NCI-H1092 treated with DMSO at 0.1 percent for 48 hours (cell line): ENCODE data around the gene LECT2.
A peak's percentile ranks its signal among the peaks of the same experiment; 100 is the strongest.

ENCODE experiments used
- DNase-seq: peaks from one replicate; lab custom pipeline; 2025; lab: John Stamatoyannopoulos, UW

The LECT2 gene

GRCh38 chr5:135978993-135979392, 24.2 kb upstream of the LECT2 start:
- no peak for DNase-seq

GRCh38 chr5:135978212-135978631, 23.4 kb upstream of the LECT2 start:
- DNase-seq, result no peak

- DNase-seq, result no peak
Observed at GRCh38 chr5:135977375-135977928, 22.7 kb upstream of the LECT2 start.

- no peak for DNase-seq
Observed at GRCh38 chr5:135976216-135976615, 21.4 kb upstream of the LECT2 start.

GRCh38 chr5:135975122-135975521, 20.3 kb upstream of the LECT2 start:
- DNase-seq, result no peak

GRCh38 chr5:135974021-135974600, 19.3 kb upstream of the LECT2 start:
- DNase-seq, result no peak

- no peak for DNase-seq
Observed at GRCh38 chr5:135973323-135974020, 18.7 kb upstream of the LECT2 start.

- no peak for DNase-seq
Observed at GRCh38 chr5:135971701-135972100, 16.9 kb upstream of the LECT2 start.

GRCh38 chr5:135966790-135967189, 12.0 kb upstream of the LECT2 start:
- DNase-seq, result no peak

- DNase-seq, result no peak
Observed at GRCh38 chr5:135966165-135966564, 11.4 kb upstream of the LECT2 start.

GRCh38 chr5:135965504-135965903, 10.7 kb upstream of the LECT2 start:
- no peak for DNase-seq

GRCh38 chr5:135964670-135965320, 10.0 kb upstream of the LECT2 start:
- no peak for DNase-seq

GRCh38 chr5:135955525-135955924, 742 bp upstream of the LECT2 start:
- DNase-seq, result no peak

- no peak for DNase-seq
Observed at GRCh38 chr5:135953850-135954249, 933 bp downstream of the LECT2 start.

GRCh38 chr5:135952683-135953082, 2.1 kb downstream of the LECT2 start:
- DNase-seq, result no peak

- DNase-seq, result no peak
Observed at GRCh38 chr5:135951807-135952206, 3.0 kb downstream of the LECT2 start.

- no peak for DNase-seq
Observed at GRCh38 chr5:135951257-135951656, 3.5 kb downstream of the LECT2 start.

GRCh38 chr5:135950611-135951010, 4.2 kb downstream of the LECT2 start:
- no peak for DNase-seq

- DNase-seq, result peak; percentile 61
Observed at GRCh38 chr5:135944967-135945560, 9.7 kb downstream of the LECT2 start.

- DNase-seq, result no peak
Observed at GRCh38 chr5:135944564-135944963, 10.2 kb downstream of the LECT2 start.

- no peak for DNase-seq
Observed at GRCh38 chr5:135942202-135942771, 12.5 kb downstream of the LECT2 start.

GRCh38 chr5:135941711-135942110, 13.1 kb downstream of the LECT2 start:
- DNase-seq, result no peak
